GM12892 (cell line): Measurements from ENCODE around the gene CREB3L1.

Experiments used
- POLR2A ChIP-seq: IDR thresholded peaks from 2 replicates; pipeline ENCODE4 v1.6.1; 2011; ENCODE audit warnings: low read depth, low read length, control low read depth
- POLR2AphosphoS5 ChIP-seq: IDR thresholded peaks from 2 replicates; pipeline ENCODE4 v1.6.1; 2011; ENCODE audit warnings: low read depth, low read length, control low read depth

GRCh38 chr11:46275964-46276641, 1.4 kb upstream of the CREB3L1 start:
- TF ChIP-seq POLR2A (no peak), POLR2AphosphoS5 (no peak)
